HTERT RPE-1 (cell line): ENCODE results near the gene DHDDS.

Experiments used
- in situ Hi-C: fragments of 300-500 bp; cut with MboI; formaldehyde crosslinking; loops from 4 replicates; pipeline ENCODE4 v1.14.3; 2020; ENCODE audit warnings: low sequenced_read_pairs

The DHDDS gene

DNA sequence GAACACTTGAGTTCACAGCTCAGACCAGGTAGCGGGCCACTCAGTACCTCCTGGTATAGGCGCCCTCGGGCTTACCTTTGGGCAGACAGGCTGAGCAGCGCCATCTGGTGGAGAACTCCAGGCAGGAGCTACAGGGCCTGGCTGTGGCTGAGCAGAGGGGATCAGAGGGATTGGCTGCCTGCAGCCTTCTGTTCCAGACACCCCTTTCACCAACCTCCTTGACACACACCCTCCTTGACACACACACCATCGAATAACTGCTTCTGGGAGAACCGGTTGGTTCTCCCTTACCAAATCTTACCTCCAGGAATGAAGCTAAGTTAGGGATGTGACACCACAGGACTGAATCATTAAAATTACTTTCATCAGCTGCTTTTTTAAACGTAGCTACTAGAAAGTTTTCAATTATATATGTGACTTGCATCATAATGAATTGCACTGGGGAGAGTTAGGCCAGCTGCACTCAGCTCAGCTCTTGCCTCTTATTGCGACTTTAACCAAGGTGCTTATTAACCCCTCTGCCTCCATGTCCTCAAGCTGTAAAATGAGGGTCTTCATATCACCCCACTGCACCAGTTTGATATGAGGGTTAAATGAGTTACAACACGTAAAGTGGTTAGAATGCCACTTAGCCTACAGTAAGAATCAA, 14.9 kb upstream of the DHDDS start:
- in situ Hi-C loops: no loop called here

DNA sequence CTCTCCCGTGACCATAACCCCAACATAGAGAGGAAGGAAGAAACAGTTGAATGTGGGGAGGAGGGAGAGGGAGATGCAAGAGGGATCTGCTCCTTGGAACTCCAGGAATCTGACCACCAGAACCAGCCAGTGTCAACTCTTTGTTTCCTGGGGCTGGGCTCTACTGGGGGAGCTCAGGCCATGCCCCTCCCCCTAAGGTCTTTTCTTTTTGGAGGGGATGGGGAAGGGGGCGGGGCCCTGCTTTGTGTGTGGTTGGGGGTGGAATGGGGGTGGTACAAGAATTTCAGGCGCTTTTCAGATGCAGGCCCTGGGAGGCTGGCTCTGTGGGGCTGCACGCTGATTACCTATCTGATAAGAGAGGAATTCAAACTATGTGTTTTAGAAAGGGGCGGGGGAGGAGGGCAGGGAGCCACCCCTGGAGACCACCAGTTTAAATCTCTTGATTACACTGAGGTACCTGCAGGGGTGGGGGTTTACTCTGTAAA, 13.2 kb upstream of the DHDDS start:
- in situ Hi-C loops: no loop called here

DNA sequence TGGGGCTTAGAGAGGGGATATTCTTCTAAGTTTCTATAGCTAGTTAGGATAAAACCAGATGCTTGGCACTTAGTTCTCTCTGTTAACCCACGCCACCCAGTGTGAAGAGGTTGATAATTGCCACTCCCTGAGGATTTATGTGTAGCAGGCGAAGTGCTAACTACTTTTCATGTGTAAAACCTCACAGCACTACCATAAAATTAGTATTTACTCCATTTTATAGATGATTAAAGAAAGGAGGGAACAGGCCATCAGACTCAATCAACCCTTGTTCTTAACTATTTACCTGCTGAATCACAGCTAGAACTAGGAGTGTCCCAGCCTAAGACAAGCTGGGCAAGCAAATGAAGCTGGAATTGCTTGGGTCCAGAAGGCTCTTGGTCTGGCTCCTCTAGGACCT, 12.6 kb upstream of the DHDDS start:
- in situ Hi-C loops: no loop called here

DNA sequence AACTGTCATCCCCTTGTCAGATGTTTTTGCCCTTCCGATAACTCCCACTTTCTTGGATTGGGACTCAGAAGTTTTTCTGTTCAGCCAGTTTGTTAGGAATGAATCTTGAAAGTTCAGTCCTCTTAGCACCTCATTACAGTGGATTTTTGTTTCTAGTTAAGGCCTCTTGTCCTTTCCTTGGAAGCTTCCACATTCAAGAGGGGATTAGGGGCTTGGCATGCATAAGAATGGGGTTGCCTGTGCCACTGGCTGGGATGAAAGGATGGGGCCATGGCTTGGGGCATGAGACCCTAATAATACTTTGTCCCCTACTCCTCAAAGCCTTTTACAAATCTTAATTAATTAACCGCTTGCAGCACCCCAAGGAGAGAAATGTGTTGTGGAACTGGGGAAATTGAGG, 2.4 kb upstream of the DHDDS start:
- in situ Hi-C loops: no loop called here

DNA sequence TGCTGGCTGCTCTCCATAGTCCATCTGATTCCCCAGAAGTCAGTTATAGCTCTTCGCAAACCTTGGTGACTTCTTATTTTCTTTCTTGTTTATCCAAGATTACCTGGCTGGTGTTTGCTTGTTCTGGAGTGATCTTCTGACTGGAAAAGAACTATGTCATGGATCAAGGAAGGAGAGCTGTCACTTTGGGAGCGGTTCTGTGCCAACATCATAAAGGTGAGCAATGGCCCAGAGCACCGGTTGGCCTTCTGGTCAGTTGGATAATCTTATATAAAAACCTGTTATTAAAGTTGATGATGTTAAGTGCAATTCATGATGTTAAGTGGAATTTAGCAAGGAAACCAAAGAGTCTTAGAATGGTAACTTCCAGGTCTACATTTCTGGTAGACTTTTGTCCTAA, 672 bp downstream of the DHDDS start:
- in situ Hi-C loops: no loop called here

DNA sequence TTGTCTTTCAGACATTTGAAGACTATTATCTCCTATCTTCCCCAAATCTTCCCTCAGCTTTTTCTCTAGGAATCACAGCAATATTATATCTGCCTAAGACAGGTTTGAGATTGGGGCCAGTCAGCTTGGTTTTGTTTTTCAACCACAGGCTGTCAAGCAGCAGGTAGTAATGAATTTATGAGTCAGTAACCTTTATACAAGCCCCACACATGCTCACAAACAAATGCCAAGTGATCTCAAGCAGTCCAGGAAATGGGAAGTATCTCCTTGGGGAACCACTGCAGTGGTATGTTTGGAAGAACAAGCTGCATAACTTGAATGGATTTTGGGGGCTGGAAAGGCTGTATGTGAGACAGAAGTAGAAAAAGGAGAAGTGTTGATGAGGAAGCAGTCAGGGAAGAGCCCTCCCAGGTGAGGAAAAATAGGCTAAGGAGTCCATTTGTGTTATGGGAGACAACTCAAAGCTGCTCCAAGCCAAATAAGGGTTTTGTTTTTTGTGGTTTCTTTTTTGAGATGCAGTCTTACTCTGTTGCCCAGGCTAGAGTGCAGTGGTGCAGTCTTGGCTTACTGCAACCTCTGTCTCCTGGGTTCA, 2.1 kb downstream of the DHDDS start:
- in situ Hi-C loops: no loop called here

DNA sequence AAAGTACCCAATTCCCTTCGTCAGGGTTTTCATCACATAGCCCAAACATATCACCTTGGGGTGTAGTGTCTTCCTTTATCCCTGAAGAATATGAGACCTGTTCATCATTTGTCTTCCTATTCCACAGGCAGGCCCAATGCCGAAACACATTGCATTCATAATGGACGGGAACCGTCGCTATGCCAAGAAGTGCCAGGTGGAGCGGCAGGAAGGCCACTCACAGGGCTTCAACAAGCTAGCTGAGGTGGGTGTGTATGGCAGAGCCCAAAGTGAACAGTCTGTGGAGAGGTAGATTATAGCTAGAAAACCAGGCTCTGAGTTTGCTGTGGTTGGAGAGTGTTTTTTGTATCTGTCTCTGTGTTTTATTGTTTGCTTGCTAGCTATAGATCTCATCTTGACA, 5.9 kb downstream of the DHDDS start:
- in situ Hi-C loops: no loop called here

DNA sequence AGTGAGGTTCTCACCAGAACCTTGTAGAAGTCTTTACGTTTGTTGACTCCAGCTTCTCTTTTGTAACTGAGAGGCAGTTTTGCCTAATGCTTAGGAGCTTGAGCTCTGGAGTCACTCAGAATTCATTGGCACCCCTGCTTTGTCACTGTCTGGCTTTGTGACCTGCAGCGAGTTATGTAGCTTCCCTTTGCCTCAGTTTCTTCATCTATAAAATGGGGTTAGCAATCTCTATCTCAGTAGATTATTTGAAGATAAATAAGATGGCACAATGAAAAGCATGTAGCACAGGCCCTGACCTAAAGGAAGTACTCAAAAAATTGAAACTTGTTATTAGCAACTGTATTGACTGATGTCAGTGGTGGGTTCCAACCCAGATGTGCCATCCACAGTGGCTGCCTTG, 8.1 kb downstream of the DHDDS start:
- in situ Hi-C loops: no loop called here

DNA sequence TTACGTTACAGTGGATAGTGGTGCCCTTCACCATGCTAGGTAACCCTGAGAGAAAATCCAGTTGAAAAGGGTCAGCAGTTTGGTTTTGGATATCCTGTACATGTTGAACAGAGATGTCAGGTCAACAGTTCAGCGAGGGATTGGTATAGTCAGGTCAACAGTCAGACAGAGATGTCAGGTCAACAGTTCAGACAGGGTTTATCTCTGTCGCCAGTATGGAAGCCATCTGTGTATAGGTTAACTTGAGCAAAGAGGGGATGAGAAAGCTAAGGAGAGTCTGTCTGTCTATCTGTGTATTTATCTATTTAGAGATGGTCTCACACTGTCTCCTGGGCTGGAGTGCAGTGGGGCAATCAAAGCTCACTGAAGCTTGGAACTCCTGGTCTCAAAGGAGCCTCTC, 17.7 kb downstream of the DHDDS start:
- in situ Hi-C loops: no loop called here

DNA sequence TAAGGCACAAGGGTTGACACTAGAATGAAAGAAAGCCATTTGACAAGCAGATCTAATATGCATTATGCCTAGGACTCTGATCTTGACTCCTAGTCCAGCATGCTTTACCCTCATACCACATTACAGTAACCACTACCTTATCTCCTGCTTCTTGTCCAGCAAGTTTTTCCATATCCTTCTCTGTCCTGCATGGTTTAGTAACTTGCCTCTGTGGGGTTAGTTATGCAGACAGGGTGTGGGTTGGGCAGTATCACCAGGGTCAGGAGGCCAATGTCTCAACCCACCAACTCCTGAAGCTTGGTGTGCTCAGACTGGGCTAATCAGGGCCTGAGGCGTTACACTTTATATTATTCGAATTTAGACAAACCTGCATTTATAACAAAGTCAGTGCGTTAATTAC, 18.8 kb downstream of the DHDDS start:
- in situ Hi-C loops: no loop called here

DNA sequence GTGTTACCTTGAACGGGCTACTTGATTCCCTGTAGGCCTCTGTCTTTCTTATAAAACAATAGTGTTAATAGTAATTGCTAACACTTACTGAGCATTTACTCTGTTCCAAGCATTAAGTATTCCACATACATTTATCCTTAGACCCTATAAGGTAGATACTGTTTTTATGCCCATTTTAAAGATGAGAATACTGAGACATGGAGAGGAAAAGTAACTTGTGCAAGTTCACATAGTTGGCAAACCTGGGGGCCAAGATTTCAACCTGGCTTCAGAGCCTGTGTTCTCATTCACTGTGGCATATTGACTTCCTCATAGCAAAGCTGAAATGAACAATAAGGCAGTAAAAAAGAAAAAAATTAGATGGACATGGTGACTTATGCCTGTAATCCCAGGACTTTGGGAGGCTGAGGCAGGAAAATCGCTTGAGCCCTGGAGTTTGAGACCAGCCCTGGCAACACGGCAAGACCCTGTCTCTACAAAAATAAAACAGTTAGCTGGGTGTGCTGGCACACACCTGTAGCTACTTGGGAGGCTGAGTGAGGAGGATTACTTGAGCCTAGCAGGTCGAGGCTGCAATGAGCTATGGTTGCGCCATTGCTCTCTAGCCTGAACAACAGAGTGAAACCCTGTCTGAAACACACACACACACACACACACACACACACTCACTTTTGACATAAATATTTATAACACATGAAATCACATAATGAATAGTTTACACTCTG, 20.5 kb downstream of the DHDDS start:
- in situ Hi-C loops: no loop called here

DNA sequence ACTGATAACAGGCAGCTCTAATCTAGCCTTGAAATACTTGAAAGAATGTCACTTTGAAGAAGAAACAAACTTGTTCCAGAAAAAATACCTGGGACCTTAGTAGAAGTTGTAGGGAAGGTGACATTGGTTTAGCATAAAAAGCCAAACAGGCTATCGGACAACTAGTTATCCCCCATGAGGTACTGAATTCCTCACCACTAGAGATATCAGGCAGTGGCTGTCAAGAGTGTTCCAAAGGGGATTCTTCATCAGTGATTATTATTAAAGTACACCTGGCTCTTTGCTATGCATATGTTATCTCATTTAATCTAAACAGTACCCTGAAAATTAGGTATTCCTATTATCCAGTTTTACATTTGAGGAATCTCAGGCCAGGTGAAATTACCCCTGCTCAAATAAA, 27.0 kb downstream of the DHDDS start:
- in situ Hi-C loops: no loop called here

DNA sequence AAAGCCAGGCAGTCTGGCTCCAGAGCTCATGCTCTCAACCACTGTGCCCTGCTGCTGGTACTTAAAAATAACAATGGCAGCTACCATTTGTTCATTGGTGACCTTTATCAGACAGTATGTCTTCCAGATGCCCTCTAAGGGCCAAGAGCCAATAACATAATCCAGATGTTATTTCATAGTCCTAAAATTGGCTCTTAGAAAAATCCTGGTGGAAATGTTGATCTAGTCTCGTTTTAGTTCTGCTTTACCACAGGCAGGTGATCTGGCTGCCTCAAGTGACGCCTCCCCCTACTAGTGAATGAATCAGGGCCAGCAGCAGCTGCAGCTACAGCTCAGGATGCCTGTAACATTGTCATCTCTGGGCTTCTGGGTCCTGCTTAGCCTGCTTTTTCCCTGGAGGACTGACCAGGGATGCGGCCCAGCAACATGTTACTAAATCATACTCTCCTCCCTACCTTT, 27.5 kb downstream of the DHDDS start:
- in situ Hi-C loops: no loop called here

DNA sequence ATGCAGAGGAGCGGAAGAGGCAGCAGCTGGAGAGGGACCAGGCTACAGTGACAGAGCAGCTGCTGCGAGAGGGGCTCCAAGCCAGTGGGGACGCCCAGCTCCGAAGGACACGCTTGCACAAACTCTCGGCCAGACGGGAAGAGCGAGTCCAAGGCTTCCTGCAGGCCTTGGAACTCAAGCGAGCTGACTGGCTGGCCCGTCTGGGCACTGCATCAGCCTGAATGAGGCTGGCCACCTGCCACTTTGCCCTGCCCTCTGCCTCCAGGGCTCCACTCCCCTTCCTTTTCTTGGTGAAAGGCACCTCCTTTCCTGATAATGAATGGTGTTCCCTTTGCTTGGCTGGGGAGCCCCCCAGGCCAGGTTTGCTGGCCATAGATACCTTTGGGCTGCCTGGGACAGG, 36.8 kb downstream of the DHDDS start:
- in situ Hi-C loops: no loop called here

DNA sequence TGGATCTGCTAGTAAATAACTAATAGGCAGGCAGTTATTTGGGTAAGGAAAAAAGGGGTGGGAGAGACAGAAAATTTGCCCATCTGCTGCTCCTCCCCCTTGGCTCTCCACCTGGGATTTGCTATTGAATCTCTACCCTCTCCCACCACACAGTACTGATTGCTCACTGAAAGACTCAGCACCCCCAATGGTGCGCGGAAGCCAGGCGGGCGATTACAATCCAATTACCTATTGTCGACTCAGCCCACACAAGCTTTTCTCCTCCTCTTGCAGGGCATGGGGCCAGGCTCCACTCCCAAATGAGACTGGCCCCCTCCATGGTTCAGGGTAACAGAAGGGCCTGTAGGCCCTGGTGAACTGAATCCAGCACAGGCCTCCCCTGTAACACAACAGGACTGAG, 37.4 kb downstream of the DHDDS start:
- in situ Hi-C loops: no loop called here

DNA sequence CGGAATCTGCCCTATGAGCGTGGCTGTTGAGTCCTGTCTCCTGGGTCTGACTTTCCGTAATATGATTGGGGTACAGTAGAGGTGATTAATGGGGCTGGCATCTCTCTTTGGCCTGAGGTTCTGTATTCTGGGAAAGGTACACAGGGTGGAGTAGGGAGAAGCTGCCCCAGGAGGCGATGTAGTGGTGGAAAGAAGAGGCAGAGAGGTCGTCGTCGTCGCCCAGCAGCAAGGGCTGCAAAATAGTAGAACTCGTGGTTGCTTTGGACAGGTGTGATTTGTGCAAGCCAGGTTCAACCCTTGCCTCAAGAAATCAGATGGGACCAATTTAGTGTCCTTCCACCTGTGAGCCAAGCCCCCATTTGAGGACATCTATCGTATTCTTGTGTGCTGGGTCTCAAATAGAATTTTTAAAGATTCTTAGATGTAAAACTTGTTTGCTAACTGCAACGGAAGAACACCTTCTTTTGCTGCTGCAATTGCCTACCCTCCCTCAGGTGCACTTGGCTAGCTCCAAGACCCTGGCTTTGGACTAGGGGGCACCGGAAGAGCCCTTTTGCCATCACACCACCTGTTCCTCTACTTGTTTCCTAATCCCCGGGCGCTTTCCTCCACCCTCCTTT, 38.9 kb downstream of the DHDDS start:
- in situ Hi-C loops: no loop called here

DNA sequence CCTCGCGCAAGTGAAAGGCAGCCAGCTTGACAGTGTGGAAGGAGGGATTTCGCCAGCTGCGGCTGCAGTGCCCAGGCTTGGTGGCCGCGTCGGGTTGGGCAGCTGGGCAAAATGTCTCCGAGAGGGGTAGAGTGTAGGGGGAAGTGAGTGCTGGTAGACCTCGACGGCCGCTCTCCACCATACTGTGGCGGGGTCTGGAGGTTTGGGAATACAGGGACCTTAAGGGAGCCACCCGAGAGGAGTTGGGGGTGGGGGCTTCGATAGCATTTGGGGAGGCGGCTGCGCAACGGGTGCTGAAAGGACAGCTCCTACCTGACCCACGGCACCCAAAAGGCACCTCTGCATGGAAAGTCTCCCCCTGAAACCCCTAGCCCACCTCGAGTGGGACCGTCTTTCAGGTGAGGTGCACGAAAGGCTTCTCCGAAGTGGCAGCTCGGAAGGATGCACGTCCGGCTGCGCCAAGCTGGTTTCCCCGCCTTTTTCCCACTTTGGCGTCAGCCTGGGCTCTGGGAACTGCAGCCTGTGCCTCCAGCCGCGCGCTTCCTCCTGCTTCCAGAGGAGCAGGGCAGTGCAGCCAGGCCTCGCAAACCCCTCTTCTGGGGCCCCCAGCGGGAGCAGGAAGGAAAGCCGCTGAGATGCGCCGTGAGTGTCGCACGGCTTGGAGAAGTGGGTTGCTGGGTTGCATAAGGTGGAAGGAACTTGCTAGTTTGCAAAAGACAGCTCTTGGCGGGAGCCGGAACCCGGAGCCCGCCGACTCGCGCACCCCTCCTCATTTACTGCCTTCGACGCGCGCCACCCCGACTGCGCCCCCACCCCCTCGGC, 39.6 kb downstream of the DHDDS start:
- in situ Hi-C loops: no loop called here

DNA sequence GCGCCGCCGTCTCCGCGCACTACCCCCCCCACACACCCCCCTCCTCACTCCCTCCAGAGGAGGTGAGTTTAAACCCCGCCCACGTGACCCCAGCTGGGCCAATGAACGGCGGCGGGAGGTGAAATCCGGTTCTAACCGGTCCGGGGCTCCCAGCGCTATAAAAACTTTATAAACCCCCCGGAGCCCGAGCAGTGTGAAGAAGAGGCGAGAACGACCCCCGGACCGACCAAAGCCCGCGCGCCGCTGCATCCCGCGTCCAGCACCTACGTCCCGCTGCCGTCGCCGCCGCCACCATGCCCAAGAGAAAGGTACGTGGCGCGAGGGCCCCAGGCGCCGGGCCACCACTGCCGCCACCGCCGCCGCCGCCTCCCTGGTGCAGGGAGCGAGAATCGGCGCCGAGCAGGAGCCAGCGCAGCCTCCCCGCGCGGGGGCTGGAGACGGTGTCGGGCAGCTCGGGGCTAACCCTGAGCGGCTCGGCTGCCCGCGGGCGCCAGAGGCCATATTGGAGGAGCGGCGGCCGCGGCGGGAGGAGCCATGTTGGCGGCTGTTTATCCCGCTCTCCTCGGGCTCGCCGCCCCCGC, 40.3 kb downstream of the DHDDS start, which contains the start of gene HMGN2:
HMGN2 (plus strand) TSS at position 121 of the 581 bp plus-strand sequence; CDS start at position 294, 173 bp downstream.
- in situ Hi-C loops: no loop called here

DNA sequence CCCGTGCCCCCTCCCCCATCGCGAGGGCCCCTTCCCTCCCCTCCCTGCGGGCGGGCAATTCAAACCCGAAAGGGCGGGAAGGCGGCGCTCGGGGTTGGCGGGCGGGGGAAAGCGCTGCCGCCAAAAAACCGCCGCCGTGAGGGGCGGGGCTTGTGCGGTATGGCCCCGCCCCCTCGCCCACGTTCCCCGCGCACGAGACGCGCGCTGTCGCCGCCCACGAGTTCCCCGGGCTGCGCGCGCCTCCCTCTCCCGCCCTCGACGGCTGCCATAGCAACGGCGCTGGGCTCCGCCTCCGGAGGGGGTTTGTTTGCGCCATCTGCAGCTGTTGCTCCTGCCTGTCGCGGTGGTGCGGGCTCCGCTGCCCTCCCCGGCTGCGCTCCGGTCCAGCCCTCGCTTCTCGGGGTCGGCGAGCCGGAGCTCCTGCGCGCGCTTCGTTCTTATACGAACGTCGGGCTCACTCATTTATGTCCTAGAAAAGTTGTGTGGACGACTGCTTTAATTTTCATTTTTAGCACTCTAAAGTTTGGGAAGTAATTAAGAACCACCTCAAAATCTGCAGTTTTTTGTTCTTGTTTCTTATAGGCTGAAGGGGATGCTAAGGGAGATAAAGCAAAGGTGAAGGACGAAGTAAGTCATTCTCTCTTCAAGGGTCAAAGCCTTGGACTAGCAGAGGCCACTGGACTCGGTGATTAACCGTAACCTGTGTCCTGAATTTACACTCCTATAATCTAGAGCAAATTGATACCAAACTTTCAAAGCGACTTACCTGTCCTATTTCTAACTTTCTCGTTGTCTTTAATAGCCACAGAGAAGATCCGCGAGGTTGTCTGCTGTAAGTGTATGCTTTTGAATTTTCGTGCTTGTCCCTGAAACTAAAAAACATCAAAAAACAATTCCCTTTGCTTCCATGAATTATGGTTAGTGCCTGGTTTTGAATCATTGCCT, 41.1 kb downstream of the DHDDS start:
- in situ Hi-C loops: no loop called here
